Left lobe of liver (tissue), 2 donors: Measurements from ENCODE around the gene TUBGCP2. TPM values are rescaled to one million over a fixed set of nuclear protein-coding genes. Genes with fewer than 3 reads are reported as not detected.
"Not testable (repeated sequence)": the region's sequence is repeated elsewhere in the genome, so short reads cannot be mapped to it uniquely, and the experiment has no call there.

Source experiments
- ATAC-seq: fragments of 200-7000 bp; cut with Tn5 transposase; one replicate; pipeline ENCODE4 v1.9.1; 2020; ENCODE audit warnings: mild to moderate bottlenecking, moderate library complexity
- DNase-seq: peaks from one replicate; pipeline ENCODE4 v3.0.0-alpha.2; 2020; ENCODE audit warnings: low spot score
- total RNA-seq: library from RNA; stranded (reverse); gene quantifications from one replicate; pipeline ENCODE4 v1.2.1, GENCODE V29; 2021
- donor health status: DM: no; HTN: no; CAD: no; lungs with moderate emphysema.
- donor health status: DM: no; HTN: yes; CAD: no.

Gene TUBGCP2
- total RNA-seq, 1 donor from 2014 or later = 25.7 TPM

DNA sequence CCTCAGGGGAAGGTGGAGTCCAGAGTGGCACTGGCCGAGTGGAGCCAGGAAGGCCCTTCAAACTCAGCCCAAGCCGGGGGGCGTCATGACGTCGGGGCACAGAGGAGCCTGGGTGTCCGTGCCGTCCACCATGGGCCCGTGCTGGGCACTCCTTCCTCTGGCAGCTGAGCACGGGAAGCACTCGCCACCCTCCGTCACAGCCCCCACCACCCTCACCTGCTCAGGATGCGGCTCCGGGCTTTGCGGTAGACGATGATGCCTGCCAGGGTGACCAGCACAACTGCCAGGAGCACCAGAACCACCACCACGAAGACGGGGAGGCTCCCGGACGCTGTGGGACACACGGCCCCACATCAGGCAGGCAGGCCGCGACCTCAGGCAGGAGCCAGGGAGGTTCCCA lies 40.1 kb downstream of the TUBGCP2 start:
- ATAC-seq (no peak), DNase-seq (no peak)

DNA sequence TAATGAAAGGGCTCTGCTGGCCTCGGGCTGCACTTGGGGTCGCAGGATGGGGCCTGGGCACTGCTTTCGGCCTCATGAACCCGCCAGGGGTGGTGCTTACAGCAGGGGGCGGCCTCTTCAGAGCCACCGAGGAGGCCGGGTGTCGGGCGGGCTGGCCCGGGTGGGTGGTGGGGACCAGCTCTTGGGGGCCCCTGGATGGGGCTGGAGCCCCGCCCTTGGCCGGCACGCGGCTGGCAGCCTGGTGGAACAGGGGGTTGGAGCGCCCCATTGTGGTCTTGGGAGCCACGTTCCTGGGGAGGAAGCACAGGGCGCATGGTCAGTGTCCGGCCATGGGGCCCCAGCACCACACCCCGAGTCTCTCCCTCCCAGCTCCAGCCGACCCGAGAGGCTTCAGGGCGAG lies 40.8 kb downstream of the TUBGCP2 start:
- ATAC-seq = no peak
- DNase-seq = no peak

DNA sequence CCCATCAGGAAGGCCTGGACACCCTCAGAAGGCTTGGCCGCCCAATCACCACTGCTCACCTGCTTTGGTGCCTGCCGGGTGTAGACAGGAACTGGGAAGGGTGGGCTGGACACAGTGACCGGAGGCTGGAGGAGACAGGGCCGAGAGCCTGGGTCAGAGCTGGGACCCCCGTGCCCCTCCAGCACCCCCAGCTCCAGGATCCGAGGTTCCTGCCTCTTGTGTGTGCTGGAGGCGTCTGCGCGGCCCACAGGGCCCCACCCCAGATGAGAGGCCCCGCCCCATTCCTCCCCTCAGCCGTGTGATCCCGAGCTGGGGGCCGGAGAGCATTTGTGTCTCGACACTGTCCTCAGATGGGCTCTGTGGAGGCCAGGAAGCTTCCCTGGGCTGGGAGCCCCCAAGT lies 41.4 kb downstream of the TUBGCP2 start:
- DNase-seq = no peak

DNA sequence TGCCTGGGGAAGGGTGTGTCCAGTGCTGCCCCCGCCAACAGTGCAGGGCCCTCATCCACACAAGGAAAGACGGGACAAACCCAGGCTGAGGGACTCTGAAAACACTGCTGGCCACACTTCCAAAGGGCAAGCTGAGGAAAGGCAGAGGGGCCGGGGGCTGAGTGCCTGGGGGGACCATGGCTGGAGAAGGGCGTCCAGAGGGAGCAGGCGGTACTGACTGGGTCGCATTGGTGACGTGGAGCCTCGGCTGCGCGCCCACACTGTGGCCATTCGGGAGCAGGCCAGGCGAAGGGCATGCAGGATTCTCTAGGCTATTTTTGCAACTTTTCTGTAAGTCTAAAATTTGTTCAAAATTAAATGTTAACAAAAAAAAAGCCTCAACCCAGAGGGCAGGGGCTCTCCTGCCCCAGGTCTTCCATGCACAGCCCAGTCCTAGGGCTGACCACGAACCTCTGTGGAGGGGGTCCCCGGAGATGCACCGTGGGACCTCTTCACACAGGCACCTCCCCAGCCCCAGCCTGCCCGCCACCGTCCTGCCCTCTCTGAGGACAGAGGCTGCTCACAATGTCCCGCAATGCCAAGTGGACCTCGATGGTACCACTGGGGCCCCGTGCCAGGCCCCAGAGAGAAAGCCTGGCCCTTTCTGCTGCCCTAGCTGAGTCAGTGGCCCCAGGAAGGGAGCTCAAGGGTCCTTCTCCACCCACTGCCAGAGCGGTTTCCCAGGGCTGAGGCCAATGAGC lies 42.4 kb downstream of the TUBGCP2 start:
- DNase-seq (no peak), ATAC-seq (no peak)

More for the DNA sequence above, 41.4 kb downstream of the TUBGCP2 start:
- no peak for ATAC-seq

DNA sequence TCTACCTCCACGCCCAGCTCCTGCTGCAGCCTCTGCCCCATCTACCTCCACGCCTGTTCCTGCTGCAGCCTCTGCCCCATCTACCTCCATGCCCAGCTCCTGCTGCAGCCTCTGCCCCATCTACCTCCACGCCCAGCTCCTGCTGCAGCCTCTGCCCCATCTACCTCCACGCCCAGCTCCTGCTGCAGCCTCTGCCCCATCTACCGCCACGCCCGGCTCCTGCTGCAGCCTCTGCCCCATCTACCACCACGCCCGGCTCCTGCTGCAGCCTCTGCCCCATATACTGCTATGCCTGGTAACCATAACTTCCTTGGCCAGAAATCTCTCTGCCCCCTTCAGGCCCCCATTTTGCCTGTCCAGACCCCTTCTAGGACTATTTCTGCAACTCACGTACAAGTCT lies 43.6 kb downstream of the TUBGCP2 start:
- not testable (repeated sequence) for ATAC-seq, DNase-seq

DNA sequence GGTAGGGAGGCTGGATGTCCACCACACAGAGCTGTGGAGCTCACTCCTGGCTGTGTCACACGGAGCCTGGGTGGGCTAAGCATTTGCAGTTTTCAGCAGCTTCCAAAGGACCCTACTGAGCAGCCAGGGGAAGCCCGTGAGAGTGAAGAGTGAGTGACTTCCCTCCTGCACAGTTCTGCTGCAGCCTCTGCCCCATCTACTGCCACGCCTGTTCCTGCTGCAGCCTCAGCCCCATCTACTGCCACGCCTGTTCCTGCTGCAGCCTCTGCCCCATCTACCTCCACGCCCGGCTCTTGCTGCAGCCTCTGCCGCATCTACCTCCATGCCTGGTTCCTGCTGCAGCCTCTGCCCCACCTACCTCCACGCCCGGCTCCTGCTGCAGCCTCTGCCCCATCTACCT lies 44.2 kb downstream of the TUBGCP2 start:
- DNase-seq = no peak
- no peak for ATAC-seq

DNA sequence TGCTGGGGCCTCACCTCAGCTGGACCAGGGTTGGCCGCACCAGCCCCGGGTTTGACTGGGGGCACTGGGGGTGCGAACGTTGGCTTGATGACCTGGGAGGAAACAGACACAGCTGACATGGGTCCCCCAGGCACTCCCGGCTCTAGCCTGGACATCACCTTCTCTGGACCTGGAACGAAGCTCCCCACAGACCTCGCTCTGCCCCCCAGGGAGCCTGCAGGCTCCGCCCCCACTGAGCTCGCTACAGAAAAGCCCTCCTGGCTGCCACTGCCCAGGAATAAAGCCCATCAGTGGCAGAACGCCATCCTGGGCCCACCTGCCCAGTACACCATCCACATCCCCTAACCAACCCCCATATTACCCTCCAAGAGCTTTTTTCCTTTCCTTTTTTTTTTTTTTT lies 45.0 kb downstream of the TUBGCP2 start:
- no peak for DNase-seq
- no peak for ATAC-seq

DNA sequence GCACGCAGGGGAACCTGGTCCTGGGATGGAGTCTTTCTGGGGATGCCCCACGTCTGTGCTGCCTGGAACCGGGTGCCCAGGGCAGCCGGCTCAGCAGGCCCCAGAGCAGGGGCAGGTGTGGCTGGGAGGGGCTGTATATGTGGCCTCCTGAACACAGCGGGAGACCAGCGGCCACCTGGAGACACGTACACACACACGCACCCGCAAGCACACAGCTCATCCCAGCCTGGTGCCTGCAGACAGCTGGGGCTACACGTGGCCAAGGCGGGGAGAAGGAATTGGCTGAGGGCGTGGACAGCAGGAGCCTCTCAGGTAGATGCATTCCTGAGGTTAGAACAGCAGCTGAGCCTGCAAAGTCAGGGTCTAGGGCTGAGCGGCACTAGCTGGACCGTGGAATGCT lies 46.0 kb downstream of the TUBGCP2 start:
- DNase-seq (no peak), ATAC-seq (no peak)

DNA sequence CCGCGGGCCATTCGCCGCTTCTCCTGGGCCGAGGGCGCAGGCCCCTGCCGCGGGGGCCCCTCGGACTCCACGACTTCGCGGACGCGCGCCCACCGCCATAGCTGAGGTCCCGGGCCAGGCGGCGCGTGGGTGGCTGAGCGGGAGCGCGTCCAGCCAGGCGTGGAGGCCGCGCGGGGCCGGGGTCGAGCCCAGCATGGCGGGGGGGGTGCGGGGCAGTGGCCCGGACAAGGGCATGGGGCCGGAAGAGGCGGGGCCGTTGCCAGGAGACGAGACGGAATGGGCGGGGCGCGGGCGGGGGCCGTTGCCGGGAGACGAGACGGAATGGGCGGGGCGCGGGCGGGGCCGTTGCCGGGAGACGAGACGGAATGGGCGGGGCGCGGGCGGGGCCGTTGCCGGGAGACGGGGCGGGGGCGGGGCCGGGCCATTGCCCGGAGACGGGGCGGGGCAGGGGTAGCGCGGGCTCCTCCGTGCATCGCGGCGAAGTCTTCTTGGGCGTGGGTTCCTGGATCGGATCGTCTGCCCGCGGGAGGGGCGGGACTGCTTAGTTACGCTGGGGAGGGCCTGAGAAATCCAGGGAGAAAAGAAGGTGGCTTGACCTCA lies 46.8 kb downstream of the TUBGCP2 start:
- DNase-seq (peak; percentile 93), ATAC-seq (peak; percentile 87)

DNA sequence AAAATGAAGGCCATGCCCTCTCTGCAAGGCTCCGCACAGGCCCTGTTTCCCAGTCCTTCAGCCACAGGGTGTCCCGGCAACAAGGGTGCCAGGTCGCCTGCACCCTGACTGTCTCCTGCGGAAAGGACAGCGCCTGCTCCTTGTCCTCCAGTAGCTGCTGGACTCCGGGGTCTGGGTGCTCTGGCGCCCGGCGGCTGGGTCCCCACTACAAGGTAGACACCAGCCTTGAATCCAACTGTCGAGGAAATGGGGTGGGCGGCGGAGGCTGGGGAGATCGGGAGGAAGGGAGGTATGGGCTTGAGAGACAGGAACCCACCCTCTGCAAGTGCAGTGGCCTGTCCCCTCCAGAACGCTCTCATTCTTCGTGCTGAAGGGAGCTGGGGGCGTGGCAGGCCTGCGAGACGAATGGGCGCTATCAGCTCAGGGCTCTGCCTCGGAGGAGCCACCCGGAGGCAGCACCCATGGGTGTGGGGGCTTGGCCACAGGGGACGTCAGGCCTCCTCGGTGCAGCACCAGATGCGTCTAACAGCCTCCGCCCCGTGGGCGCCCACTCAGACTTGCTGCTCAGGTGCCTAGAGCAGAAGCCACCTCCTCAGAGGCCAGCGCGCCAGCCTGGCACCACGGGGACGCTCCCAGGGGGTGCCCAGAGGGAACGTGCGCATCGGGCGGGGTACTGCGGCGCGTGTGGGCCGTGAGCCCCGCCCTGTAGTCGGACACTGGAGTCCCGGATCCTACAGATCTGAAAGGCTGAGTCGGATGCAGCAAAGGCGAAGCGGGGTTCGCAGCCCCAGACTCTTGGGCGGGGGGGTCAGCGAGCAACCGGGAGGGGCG lies 47.6 kb downstream of the TUBGCP2 start:
- ATAC-seq (peak; percentile 52), DNase-seq (no peak)

DNA sequence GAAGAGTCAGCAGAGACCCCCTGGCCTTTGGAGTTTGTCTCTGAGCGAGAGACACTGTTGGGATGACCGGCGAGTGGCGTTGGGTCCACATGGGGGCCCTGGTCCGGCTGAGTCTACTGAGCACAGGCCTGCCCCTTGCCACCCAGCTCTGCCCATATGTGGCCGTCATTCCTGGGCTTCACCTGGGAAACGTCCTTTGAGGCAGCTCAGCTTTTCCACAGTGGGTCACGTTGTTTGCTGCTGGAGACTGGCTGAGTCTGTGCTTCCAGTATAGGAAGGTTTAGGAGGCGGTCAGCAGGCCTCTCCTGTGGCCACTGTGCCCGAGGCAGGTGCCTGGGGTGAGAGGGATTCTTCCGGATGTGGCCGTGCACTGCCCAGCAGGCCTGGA lies 49.1 kb downstream of the TUBGCP2 start:
- ATAC-seq (no peak), DNase-seq (no peak)

DNA sequence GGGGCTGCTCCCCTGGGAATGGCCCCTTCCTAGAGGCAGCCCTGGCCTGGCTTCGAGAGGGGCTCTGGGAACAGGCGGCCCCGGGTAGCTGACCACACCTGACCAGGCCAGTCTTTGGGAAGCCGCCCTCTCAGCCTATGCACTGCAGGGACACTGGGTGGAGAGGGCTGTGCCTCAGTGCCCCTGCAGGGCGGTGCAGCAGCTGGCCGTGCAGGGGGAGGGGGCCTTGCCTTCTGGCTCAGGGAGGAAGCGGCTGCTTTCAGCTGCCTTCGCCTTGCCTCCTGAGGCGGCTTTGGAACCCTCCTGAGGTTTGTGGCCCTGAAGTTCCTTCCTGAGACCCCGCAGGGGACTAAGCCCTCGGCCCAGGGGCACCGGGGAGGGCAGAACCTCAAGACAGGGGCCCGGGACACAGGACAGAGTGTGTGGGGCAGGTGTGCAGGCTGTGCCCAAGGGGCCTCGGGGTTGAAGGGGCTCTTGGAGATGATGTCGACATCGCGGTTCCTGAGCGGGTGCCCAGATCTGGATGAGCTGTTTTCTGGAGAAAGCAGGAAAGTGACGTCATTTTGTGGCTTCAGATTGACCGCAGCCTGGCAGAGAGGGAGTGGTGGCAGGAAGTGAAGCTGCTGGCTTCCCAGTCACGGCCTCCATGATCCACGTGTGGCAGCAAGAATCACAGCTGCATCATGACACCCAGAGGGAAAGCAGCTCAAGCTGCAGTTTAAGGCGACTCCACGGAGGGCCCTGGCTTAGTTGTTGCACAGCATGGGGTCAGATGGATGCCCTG lies 49.7 kb downstream of the TUBGCP2 start:
- ATAC-seq = no peak

DNA sequence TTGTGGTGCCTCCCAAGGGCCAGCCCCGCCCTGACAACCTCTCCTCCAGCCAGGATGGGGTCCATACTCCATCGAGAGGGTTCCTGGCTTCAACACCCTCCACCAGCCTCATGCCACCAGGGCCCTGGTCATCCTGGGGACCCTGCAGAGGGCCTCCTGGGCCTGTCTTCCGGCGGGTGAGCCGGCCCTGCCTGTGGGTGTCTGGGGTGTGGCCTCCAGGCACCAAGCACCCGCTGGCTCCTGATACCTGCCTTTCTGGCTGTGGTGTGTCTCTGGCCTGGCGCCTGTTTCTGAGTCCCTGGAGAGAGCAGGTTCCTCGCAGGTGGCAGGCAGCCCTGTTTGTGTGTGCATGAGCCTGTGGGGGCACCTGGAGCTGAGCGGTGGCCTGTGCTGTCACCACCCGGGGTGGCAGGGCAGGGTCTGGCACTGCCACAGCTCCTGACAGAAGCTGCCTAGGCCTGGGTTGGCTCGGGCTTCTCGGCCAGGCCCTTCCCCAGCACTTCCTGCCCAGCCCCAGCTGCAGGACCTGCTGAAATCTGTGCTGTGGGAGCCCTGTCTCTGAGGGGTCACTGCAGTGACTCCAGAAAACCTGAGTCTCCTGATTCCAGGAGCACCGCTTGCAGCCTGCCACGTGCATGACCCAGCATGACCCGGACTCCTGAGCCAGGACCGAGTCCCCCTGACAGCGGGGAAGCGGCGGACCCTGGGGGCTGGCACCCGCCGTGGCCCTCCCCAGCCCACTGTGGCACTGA lies 50.4 kb downstream of the TUBGCP2 start:
- no peak for ATAC-seq

More for the DNA sequence above, 49.7 kb downstream of the TUBGCP2 start:
- no peak for DNase-seq

DNA sequence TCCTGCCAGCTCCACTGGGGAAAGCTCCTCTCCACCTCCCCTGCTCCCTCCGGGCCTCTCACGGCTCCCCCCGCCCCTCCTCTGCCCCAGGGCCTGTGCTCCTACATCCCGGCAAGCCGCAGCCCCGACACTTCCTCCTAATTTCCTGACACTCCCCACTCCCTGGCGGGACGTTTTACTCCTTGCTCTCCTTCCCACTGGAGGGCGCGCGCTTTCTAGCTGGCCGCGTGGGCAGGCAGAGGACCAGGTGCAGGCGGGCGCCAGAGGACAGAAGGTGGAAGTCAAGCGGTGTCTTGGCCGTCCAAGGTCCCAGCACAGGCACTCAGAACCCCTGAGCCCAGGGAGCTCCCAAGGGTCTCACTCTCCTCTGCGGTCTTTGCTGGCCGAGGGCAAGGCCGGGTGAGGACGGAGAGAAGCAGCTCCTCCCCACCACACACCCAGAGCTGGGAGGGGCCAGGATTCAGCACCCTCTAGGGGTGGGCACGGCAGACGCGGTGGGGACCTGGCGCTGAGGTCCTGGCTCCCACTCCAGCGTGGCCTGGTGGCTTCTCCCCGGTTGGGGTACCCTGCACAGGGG lies 51.1 kb downstream of the TUBGCP2 start:
- peak; percentile 56 for ATAC-seq
- peak; percentile 68 for DNase-seq

More for the DNA sequence above, 50.4 kb downstream of the TUBGCP2 start:
- no peak for DNase-seq

DNA sequence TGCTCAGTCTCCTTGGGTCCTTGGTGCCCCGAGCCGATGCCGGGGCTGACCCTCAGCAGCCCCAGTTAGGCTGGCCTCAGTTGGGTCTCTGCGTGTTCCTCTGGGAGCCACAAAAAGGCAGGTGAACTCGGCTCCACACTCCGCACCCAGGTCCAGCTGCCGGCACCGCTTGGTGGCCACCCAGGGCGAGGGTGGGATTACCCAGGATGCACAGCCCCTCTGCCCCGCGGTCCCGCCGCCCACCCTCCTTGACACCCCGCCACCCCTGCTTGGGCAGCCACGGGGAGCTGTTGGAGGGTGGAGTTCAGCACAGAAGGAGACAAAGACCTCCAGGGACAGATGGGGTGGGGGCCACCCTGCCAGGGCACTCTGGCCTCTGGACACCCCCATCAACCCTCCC lies 53.3 kb downstream of the TUBGCP2 start:
- ATAC-seq = no peak
- DNase-seq = no peak

DNA sequence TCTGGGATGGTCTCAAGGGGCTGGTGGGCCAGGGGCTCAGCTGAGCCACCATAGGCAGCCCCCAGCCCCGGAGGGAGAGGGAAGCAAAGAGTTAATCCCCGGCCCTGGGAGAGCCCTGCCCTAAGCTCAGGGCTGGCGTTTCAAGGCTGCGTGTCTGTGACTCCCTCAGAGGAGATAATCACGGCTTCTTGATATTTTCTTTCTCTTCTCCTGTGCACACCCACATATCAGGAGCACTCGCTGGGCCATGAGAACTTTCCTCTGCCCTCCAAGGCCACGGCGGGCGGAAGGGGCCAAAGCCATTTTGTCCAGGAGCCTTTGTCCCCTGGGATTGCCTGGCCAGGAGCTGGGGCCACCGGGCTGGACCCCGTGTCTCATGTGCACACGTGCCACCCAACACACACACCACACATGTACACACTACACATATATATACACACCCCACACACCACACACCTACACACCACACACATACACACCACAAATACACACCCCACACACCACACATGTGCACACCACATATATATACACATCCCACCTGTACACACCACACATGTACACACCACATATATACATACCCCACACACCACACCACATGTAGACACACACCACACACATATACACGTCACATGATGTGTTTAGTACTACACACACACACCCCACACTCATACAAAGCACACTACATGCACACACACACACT lies 54.1 kb downstream of the TUBGCP2 start:
- ATAC-seq = no peak
- DNase-seq = no peak

DNA sequence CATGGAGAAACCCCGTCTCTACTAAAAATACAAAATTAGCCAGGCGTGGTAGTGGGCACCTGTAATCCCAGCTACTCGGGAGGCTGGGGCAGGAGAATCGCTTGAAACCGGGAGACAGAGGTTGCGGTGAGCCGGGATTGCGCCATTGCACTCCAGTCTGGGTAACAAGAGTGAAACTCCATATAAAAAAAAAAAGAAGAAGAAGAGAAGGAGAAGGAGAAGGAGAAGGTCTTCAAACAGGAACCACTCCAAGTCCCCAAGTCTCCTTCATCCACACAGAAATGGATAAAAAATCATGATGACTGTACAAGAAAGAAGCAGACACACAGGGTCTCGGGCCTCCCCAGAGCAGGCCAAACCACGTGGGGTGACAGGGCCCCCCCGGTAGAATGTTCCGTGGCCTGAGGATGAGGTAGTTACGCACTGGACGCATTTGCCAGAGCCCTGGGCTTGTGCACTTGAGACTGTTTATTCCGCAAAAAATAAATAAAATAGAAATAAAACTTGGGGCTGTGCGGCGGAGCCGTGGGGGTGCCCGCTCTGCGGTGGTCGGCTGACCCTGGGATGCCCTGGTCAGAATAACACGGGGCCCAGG lies 55.2 kb downstream of the TUBGCP2 start:
- DNase-seq (no peak), ATAC-seq (no peak)

DNA sequence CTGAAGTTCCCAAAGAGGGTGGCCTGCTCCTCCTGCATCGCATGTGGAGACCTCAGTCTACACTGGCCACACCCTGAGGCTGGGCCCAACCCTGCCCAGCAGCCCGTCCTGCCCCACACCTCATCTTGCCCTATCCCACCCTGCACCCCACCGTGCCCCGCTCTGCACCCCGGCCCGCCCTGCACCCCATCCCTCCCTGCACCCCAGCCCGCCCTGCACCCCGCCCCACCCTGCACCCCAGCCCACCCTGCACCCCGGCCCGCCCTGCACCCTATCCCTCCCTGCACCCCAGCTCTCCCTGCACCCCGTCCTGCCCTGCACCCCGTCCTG lies 56.5 kb downstream of the TUBGCP2 start:
- DNase-seq (no peak), ATAC-seq (no peak)
